Measurements from ENCODE around the gene NDUFA7.
"Not testable (repeated sequence)": the region's sequence is repeated elsewhere in the genome, so short reads cannot be mapped to it uniquely, and the experiment has no call there.

Gene NDUFA7

GRCh38 chr19:8320564-8321066 lies 560 bp downstream of the NDUFA7 start:
- DNase-seq (ENCODE audit: low read depth in 1 of 2, low spot score in 1 of 2): no peak

GRCh38 chr19:8319807-8320520 lies 1.2 kb downstream of the NDUFA7 start:
- DNase-seq (ENCODE audit: low read depth in 1 of 2, low spot score in 1 of 2): no peak

GRCh38 chr19:8318835-8319234 lies 2.3 kb downstream of the NDUFA7 start:
- DNase-seq (ENCODE audit: low read depth in 1 of 2, low spot score in 1 of 2): not testable (repeated sequence)

- DNase-seq (ENCODE audit: low read depth in 1 of 2, low spot score in 1 of 2): no peak
Measured at GRCh38 chr19:8316351-8317125, 4.6 kb downstream of the NDUFA7 start.

GRCh38 chr19:8314981-8315640 lies 6.1 kb downstream of the NDUFA7 start:
- not testable (repeated sequence) for DNase-seq (ENCODE audit: low read depth in 1 of 2, low spot score in 1 of 2)

- DNase-seq (ENCODE audit: low read depth in 1 of 2, low spot score in 1 of 2): no peak
Measured at GRCh38 chr19:8311461-8312260, 9.5 kb downstream of the NDUFA7 start.

GRCh38 chr19:8310342-8311055 lies 10.7 kb downstream of the NDUFA7 start:
- no peak for DNase-seq (ENCODE audit: low read depth in 1 of 2, low spot score in 1 of 2)

GRCh38 chr19:8308891-8309291 lies 12.3 kb downstream of the NDUFA7 start:
- no peak for DNase-seq (ENCODE audit: low read depth in 1 of 2, low spot score in 1 of 2)

GRCh38 chr19:8307965-8308866 lies 13.0 kb downstream of the NDUFA7 start, which contains the start of gene CD320:
CD320 (minus strand) TSS chr19:8308358; CDS start chr19:8308290, 68 bp downstream.
- peak; percentile 69 to 84 for DNase-seq (ENCODE audit: low read depth in 1 of 2, low spot score in 1 of 2)

GRCh38 chr19:8307400-8307964 lies 13.7 kb downstream of the NDUFA7 start:
- no peak for DNase-seq (ENCODE audit: low read depth in 1 of 2, low spot score in 1 of 2)

GRCh38 chr19:8306235-8307054 lies 14.7 kb downstream of the NDUFA7 start:
- DNase-seq (ENCODE audit: low read depth in 1 of 2, low spot score in 1 of 2): no peak

- no peak for DNase-seq (ENCODE audit: low read depth in 1 of 2, low spot score in 1 of 2)
Measured at GRCh38 chr19:8305798-8306197, 15.4 kb downstream of the NDUFA7 start.

GRCh38 chr19:8304841-8305621 lies 16.1 kb downstream of the NDUFA7 start:
- DNase-seq (ENCODE audit: low read depth in 1 of 2, low spot score in 1 of 2): no peak

- no peak for DNase-seq (ENCODE audit: low read depth in 1 of 2, low spot score in 1 of 2)
Measured at GRCh38 chr19:8302734-8303133, 18.4 kb downstream of the NDUFA7 start.

- DNase-seq (ENCODE audit: low read depth in 1 of 2, low spot score in 1 of 2): no peak
Measured at GRCh38 chr19:8302357-8302691, 18.9 kb downstream of the NDUFA7 start.

GRCh38 chr19:8291337-8291736 lies 29.8 kb downstream of the NDUFA7 start:
- not testable (repeated sequence) for DNase-seq (ENCODE audit: low read depth in 1 of 2, low spot score in 1 of 2)

GRCh38 chr19:8276508-8276907 lies 44.7 kb downstream of the NDUFA7 start:
- DNase-seq (ENCODE audit: low read depth in 1 of 2, low spot score in 1 of 2): not testable (repeated sequence)

All from stimulated activated CD4-positive, alpha-beta T cell treated with anti-CD3 and anti-CD28 coated beads, Interleukin-15, amount 100 ng/mL, for 1 hour (primary cell).